GM21528 (cell line): Measurements from ENCODE around the gene CYLD.

Experiments used
- ATAC-seq: cut with Tn5 transposase; IDR thresholded peaks from one replicate; pipeline ENCODE4 v1.9.1; 2021; ENCODE audit warnings: mild to moderate bottlenecking, moderate library complexity; ENCODE audit not compliant: unreplicated experiment, low FRiP score

The CYLD gene

GRCh38 chr16:50741781-50742575 is at the start of gene CYLD:
Gene CYLD (plus strand): TSS chr16:50742086. CDS start chr16:50749699, 7,613 bp downstream.
- ATAC-seq = peak; percentile 91

GRCh38 chr16:50692644-50692998 is 49.3 kb upstream of the CYLD start:
- ATAC-seq = no peak

GRCh38 chr16:50692999-50693781 is 48.7 kb upstream of the CYLD start, which contains the start of gene NOD2:
Gene NOD2 (plus strand): TSS chr16:50693606. CDS start chr16:50699496, 5,890 bp downstream.
- no peak for ATAC-seq

DNA sequence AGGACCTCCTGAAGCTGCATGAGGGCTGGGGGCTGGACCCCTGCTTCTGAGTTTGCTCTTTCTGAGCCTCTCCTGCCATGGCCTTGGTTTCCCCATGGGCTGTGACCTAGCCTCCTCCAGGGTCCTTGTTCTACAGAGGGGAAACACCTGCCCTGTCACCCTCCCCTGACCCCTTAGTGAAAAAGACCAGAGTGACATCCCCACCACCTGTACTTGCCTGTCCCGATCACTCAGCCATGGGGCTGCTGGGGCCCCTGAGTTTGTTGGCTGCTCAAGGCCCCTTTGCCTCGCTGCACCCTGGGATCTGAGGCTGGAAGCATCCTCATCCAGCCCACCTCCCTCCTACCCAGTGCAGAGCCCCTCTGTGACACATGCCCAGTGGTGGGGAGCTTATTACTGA is 47.7 kb upstream of the CYLD start:
- no peak for ATAC-seq

DNA sequence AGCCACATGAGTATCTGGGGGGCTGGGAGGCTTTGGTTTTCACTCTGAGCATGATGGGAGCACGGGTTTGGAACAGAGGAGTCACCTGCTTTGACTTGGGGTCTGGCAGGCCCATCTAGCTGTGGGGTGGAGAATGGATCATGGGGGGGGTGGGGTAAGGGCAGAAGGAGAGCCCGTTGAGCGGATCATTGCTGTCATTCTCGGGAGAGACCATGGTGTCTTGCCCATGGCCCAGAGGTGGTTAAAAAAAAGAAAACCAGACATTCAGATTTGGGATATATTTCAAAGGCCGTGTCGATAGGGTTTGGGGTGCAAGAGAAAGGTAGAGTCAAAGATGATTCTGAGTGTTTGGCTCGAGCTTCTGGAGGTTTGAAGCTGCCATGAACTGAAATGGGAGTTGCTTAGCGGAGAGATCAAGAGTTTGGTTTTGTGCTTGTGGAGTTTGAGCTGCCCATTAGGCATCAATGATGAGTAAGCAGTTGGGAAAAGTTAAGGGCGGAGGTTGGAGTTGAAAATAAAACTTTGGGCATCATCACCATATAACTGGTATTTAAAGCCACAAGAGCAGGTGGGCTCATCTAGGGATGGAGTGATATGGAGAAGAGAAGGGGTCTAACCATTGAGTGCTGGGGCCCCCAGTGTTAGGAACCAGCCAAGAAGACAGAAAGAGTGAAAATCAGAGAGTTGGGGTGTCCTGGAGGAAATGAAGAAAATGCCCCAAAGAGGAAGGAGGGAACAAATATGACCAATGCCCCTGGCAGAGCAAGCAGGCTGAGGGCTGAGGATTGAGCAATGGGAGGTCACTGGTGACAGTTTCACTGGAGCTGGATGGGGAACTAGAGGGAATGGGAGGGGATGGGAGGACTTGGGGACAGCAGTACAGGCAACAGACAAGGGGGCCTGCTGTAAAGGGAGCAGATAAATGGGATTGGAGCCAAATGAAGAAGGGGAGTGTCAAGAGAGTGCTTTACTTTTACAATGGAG is 46.6 kb upstream of the CYLD start:
- no peak for ATAC-seq

- no peak for ATAC-seq
Observed at GRCh38 chr16:50696126-50696525, 45.8 kb upstream of the CYLD start.

GRCh38 chr16:50696575-50697420 is 45.1 kb upstream of the CYLD start:
- peak; percentile 47 for ATAC-seq

DNA sequence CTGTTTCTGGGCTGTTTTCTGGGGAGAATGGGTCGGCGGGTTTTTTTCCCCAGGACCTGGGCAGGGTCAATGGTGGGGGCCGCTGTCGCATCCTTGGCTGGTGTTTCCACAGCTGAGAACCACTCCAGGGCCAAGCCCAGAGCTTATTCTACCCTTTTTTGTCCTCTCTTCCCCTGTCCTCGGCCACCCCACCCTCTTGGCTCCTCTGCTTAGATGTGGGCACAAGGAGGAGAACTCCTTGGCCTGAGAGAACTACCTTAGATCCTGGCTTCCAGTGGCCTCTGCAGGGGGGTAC is 44.5 kb upstream of the CYLD start:
- no peak for ATAC-seq

DNA sequence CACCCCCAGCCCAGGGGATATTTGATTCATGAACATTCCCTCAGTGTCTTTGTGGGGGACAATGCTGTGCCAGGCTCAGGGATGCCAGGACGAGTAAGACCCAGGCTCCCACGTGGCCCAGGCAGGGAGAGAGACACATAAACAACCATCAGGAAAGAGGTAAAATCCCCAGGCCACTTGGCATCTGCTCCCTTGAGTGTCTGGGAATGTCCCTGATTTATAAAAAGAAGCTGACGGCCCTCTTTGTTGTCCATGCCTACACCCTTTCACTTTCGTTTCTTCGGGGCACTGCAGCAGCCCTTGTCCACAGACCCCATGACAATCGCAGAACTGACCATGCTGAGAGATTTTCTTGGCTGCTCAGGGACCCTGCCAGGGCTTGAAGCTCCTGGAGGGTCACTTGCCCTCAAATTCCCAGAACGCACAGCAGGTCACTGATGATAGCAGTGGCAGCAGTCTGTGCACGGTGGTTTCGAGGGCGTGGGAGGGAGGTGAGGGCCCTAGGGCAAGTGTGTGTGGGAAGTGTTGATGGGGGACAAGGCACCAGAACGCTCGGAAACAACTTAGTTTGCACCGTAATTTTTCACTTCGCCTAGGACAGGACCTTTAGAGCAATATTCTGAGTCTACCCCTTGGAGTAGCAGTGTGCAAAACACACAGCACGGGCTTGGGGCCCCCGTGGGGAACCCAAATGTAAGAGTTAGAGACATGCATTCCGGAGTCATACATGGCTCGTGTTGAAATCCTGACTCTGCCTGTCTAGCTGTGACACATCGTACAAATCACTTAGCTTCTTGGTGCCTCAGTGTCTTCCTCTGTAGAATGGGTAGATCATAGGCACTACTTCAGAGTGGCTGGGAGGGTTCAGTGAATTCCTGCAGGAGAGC is 43.8 kb upstream of the CYLD start:
- ATAC-seq = peak; percentile 43

- no peak for ATAC-seq
Observed at GRCh38 chr16:50699326-50700159, 42.3 kb upstream of the CYLD start.

DNA sequence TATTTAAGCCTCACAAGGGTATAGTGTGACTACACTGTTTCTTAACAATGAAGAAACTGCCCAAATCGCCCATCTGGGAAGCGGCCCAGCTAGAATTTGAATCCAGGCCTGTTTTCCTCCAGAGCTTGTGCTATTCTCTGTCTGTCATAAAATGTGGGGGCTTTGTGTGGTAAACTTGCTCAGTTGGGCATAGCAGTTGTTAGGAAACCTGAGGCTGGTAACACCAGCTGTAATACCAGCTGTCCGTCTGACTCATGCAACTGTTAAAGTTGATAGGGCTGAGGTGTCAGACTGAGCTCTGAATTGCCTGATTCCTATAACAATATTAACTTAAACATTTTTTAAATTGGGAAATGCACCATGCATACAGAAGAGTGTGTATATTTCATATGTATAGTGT is 39.2 kb upstream of the CYLD start:
- ATAC-seq = no peak

- ATAC-seq = no peak
Observed at GRCh38 chr16:50704245-50704644, 37.6 kb upstream of the CYLD start.

DNA sequence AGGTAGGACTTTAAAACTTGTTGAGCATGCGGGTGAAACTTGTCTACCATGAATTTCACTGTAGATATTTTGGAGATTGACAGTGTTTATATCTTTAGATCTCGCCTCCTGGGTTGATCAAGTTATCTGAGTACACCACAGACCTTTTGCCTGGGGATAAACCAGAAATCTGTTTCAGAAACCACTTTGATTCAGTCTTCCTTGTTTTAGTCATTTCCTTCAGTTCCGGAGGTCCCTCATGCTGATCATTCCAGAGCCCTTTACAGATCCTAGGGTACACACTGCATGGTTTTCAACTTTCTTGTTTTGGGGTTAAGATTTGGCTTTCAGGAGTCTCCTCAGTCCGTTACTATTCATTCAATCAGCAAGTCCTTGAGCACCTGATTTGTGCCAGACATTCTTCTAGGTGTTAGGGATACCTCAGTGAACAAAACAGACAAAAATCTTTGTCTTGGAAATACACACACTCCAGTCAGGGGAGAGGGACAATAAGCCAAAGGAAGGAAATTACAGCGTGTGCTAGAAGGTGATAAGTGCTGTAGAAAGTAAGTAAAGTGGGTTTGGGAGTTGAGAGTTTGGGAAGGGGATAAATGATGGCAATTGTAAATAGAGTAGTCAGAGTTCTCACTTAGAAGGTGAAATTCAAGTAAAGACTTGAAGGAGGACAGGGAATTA is 36.3 kb upstream of the CYLD start:
- ATAC-seq = no peak

- ATAC-seq = no peak
Observed at GRCh38 chr16:50706250-50706649, 35.6 kb upstream of the CYLD start.

GRCh38 chr16:50708373-50709060 is 33.4 kb upstream of the CYLD start:
- no peak for ATAC-seq

DNA sequence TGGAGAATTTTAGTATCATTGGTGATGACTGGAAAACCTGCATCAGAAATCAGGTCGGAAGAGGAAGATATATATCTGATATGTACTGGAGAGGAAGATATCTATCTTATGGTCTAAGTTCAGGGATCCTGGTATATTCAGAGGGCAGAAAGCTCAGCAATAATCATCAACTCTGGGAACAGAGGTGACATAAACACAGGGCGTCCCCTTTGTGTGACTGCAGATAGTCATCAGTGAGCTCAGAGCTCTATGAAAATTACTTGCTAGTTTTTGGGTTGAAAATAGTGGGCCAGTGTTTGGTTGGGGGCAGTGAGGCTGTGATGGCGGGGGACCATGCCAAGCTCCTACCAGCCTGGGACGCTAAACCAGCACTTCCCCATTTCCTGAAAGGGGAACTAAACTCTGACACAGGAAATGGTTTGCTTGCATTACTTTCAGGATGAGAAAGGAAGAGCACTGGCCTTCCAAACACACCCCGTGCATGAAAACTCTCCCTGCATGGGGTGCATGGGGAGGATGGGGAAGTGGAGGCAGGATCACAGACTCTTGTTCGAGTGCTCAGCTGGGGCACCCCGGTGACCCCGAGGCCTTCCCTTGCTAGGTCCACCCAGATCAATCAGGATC is 32.7 kb upstream of the CYLD start:
- ATAC-seq = no peak

DNA sequence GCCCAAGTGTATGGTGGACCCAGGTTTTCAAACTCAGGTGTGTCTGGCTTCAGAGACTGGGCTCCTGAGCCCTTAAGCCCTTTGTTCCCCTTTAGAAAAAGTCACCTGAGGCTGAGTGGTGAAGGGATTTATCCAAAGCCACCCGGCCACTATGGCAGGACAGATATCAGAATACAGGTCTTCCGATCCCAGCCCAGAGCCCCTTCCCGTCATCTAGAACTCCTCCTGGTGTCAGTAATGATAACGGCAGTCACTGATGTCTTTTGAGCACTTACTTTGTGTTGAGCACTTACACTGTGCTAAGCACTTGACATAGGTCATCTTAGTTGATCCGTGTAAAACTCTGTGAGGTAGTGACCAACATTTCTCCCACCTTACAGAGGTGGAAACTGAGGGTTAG is 31.9 kb upstream of the CYLD start:
- no peak for ATAC-seq
